Spleen (tissue), 11 donors: ENCODE data around the gene SLC7A6. TPM values are rescaled to one million over a fixed set of nuclear protein-coding genes. Genes with fewer than 3 reads are reported as not detected.

Experiments
- DNase-seq: peaks from one replicate; pipeline ENCODE4 v3.0.0-alpha.2; 2020
- H3K27ac ChIP-seq, 8 donors: fragments of 200-600 bp; sonication (generic) in 7 of 8; 1 replicate in 4 of 8; 2 replicates in 4 of 8; pipeline versions ENCODE4 v1.5.0 to v1.8.0; 2016 to 2021; ENCODE audit warnings: inconsistent platforms in 4 of 8, mild to moderate bottlenecking in 4 of 8, moderate library complexity in 1 of 8
- H3K27me3 ChIP-seq, 7 donors: fragments of 200-600 bp; sonication (generic) in 6 of 7; replicated peaks in 1 of 7; 1 replicate in 4 of 7; 2 replicates in 3 of 7; pipeline versions ENCODE4 v1.5.0 to v1.8.0; 2016 to 2021; ENCODE audit warnings: inconsistent platforms in 3 of 7, mild to moderate bottlenecking in 1 of 7
- H3K36me3 ChIP-seq, 6 donors: fragments of 200-600 bp; sonication (generic) in 5 of 6; 1 replicate in 4 of 6; 2 replicates in 2 of 6; pipeline versions ENCODE4 v1.5.0 to v1.8.0; 2016 to 2021; ENCODE audit warnings: inconsistent platforms in 2 of 6
- H3K4me1 ChIP-seq, 6 donors: fragments of 200-600 bp; sonication (generic) in 5 of 6; 1 replicate in 3 of 6; 2 replicates in 3 of 6; pipeline versions ENCODE4 v1.5.0 to v1.8.0; 2016 to 2021; ENCODE audit warnings: inconsistent platforms in 3 of 6
- H3K4me3 ChIP-seq, 8 donors: fragments of 200-600 bp; sonication (generic) in 7 of 8; 1 replicate in 4 of 8; 2 replicates in 4 of 8; pipeline versions ENCODE4 v1.5.0 to v1.8.0; 2016 to 2021; ENCODE audit warnings: inconsistent platforms in 4 of 8, mild to moderate bottlenecking in 4 of 8, moderate library complexity in 2 of 8
- H3K9me3 ChIP-seq, 8 donors: fragments of 200-600 bp; sonication (generic) in 7 of 8; 1 replicate in 4 of 8; 2 replicates in 4 of 8; pipeline versions ENCODE4 v1.5.0 to v1.8.0; 2016 to 2021; ENCODE audit warnings: inconsistent platforms in 4 of 8
- POLR2A ChIP-seq, 3 donors: fragments of 450-650 bp; IDR thresholded peaks; one replicate each; pipeline ENCODE4 v1.5.1; 2017; ENCODE audit warnings: antibody characterized with exemption in 3 of 3, mild to moderate bottlenecking in 1 of 3
- POLR2AphosphoS5 ChIP-seq, 3 donors: sonication (generic); formaldehyde crosslinking; IDR thresholded peaks; one replicate each; pipeline ENCODE4 v1.5.1; 2017; ENCODE audit warnings: antibody characterized with exemption in 3 of 3
- WGBS, 5 donors: extraction: QIAGEN DNeasy Blood & Tissue Kit in 3 of 5; methylation state at CpG; one replicate each; pipeline versions ENCODE4 v1.1.5 to v1.1.7; 2013 to 2018; 5-methylcytosine and 5-hydroxymethylcytosine counted together
- intact Hi-C: fragments of 100-400 bp; cut with DNase I; formaldehyde crosslinking; loops from one replicate; pipeline ENCODE4 v1.15.0; 2023; ENCODE audit warnings: low total_unique reads
- polyA plus RNA-seq, 3 donors: library from polyadenylated mRNA; stranded (reverse); fragments of 200-250 nt; gene quantifications; one replicate each; pipeline ENCODE4 v1.2.1, GENCODE V29; 2013
- total RNA-seq, 7 donors: library from RNA; depleted of rRNA in 3 of 7; stranded (reverse); fragments of >200 nt in 3 of 7; fragmentation: NEBNext Ultra II Directional in 4 of 7; extraction: Animal tissue kit (Norgen Biotek cat#: 25700) in 4 of 7; gene quantifications; one replicate each; pipeline versions ENCODE4 v1.1.0 to v1.2.1, GENCODE V29; 2016 to 2021
- TF ChIP-seq, protein P1 (sequence below), 11 experiments: fragments of 200-600 bp in 7 of 11; fragments of 450-650 bp in 4 of 11; sonication (generic) in 4 of 11; IDR thresholded peaks in 8 of 11; conservative IDR thresholded peaks in 3 of 11; 1 replicate in 7 of 11; 2 replicates in 4 of 11; pipeline versions ENCODE4 v1.4.0 to v1.8.0; 2016 to 2021; ENCODE audit warnings: antibody characterized with exemption in 11 of 11, inconsistent platforms in 4 of 11, mild to moderate bottlenecking in 1 of 11
- donor health status: healthy with polysubstance abuse.
- donor health status: DM: no; HTN: no; CAD: no; lungs with moderate emphysema.
- donor health status: DM: no; HTN: no; CAD: no.
- donor health status: Bipolar disorder and iron deficiency.
- donor health status: healthy.
- donor health status: DM: no; HTN: no; CAD: no.
- donor health status: DM: yes; HTN: yes; CAD: no.

SLC7A6 gene
- total and polyA plus RNA-seq, 10 donors: 9.8 to 62.8 (median 46.1) TPM

- no peaks in the 10 kb centered on the region for H3K9me3 ChIP-seq
- peaks cover 0 to 90% (median 38%) of the 10 kb centered on the region in 6 donors for H3K36me3 ChIP-seq
- H3K27me3 ChIP-seq: no peaks in the 10 kb centered on the region
- 83 to 91% (median 87%) methylated on average over 5 of the region's 5 CpGs for WGBS, 5 donors
- H3K4me3 ChIP-seq: no peak overlapping the region
- H3K27ac ChIP-seq: peak overlapping the region in 4 of 8 donors; percentile 8 to 33 (median 14)
- H3K4me1 ChIP-seq: peaks cover under 1 to 56% (median 10%) of the 10 kb centered on the region in 6 donors
- no peak for TF ChIP-seq POLR2A (IDR thresholded peaks at IDR 0.05)
- no peak for TF ChIP-seq POLR2AphosphoS5 (IDR thresholded peaks at IDR 0.05)
- TF ChIP-seq, protein P1, sequence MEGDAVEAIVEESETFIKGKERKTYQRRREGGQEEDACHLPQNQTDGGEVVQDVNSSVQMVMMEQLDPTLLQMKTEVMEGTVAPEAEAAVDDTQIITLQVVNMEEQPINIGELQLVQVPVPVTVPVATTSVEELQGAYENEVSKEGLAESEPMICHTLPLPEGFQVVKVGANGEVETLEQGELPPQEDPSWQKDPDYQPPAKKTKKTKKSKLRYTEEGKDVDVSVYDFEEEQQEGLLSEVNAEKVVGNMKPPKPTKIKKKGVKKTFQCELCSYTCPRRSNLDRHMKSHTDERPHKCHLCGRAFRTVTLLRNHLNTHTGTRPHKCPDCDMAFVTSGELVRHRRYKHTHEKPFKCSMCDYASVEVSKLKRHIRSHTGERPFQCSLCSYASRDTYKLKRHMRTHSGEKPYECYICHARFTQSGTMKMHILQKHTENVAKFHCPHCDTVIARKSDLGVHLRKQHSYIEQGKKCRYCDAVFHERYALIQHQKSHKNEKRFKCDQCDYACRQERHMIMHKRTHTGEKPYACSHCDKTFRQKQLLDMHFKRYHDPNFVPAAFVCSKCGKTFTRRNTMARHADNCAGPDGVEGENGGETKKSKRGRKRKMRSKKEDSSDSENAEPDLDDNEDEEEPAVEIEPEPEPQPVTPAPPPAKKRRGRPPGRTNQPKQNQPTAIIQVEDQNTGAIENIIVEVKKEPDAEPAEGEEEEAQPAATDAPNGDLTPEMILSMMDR (IDR thresholded peaks at IDR 0.05 in 8 of 11, conservative IDR thresholded peaks at IDR 0.05 in 3 of 11): no peak
- intact Hi-C loops: no loop called here
- no peak for DNase-seq
Observed at GRCh38 chr16:68252383-68252782, 11.9 kb upstream of the SLC7A6 start.

DNA sequence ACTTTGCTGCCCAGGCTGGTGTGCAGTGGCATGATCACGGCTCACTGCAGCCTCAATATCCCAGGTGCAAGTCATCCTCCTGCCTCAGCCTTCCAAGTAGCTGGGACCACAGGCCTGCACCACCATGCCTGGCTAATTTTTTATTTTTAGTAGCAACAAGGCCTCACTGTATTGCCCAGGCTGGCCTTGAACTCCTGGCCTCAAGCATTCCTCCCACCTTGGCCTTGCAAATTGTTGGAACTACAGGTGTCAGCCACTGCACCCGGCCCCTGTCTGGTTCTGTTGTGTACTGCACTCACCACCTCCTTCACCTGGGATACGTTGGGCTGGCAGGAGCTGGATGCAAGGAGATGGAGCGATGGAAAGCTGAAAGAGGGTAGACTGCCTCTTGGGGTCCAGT, 10.6 kb upstream of the SLC7A6 start:
- Histone ChIP-seq H3K9me3 (no peaks in the 10 kb centered on the region), H3K27me3 (no peaks in the 10 kb centered on the region), H3K4me1 (peaks cover 4 to 56% (median 17%) of the 10 kb centered on the region in 6 donors), H3K4me3 (no peak overlapping the region), H3K27ac (no peak overlapping the region), H3K36me3 (peaks cover 0 to 97% (median 39%) of the 10 kb centered on the region in 6 donors)
- TF ChIP-seq, protein P1 (IDR thresholded peaks at IDR 0.05 in 8 of 11, conservative IDR thresholded peaks at IDR 0.05 in 3 of 11): no peak
- TF ChIP-seq POLR2A (IDR thresholded peaks at IDR 0.05) (no peak), POLR2AphosphoS5 (IDR thresholded peaks at IDR 0.05) (no peak)
- WGBS, 5 donors: 89 to 94% (median 91%) methylated on average over 4 of the region's 4 CpGs
- DNase-seq: no peak
- intact Hi-C loops: no loop called here

- DNase-seq: no peak
- Histone ChIP-seq H3K4me3 (no peak overlapping the region), H3K4me1 (peaks cover 4 to 47% (median 18%) of the 10 kb centered on the region in 6 donors), H3K9me3 (no peaks in the 10 kb centered on the region), H3K27ac (no peak overlapping the region), H3K27me3 (no peaks in the 10 kb centered on the region), H3K36me3 (peaks cover 0 to 97% (median 50%) of the 10 kb centered on the region in 6 donors)
- intact Hi-C loops: no loop called here
- 88 to 98% (median 94%) methylated on average over 11 to 18 of the region's 18 CpGs for WGBS, 5 donors
- TF ChIP-seq POLR2AphosphoS5 (IDR thresholded peaks at IDR 0.05): peak in 1 of 3 donors; percentile 29
- TF ChIP-seq, protein P1 (IDR thresholded peaks at IDR 0.05 in 8 of 11, conservative IDR thresholded peaks at IDR 0.05 in 3 of 11): no peak
Observed at GRCh38 chr16:68255712-68256111, 8.6 kb upstream of the SLC7A6 start.

- Histone ChIP-seq H3K27me3 (no peaks in the 10 kb centered on the region), H3K9me3 (no peaks in the 10 kb centered on the region), H3K27ac (peak overlapping the region in 6 of 8 donors; percentile 11 to 87 (median 66)), H3K36me3 (peaks cover 0 to 85% (median 44%) of the 10 kb centered on the region in 6 donors), H3K4me1 (peaks cover 4 to 43% (median 26%) of the 10 kb centered on the region in 6 donors), H3K4me3 (no peak overlapping the region)
- 38 to 66% (median 47%) methylated on average over 4 to 6 of the region's 6 CpGs for WGBS, 5 donors
- DNase-seq: no peak
- intact Hi-C loops: no loop called here
- TF ChIP-seq POLR2AphosphoS5 (IDR thresholded peaks at IDR 0.05): peak in 1 of 3 donors; percentile 52
- TF ChIP-seq POLR2A (IDR thresholded peaks at IDR 0.05): no peak
- TF ChIP-seq, protein P1 (IDR thresholded peaks at IDR 0.05 in 8 of 11, conservative IDR thresholded peaks at IDR 0.05 in 3 of 11): no peak
Observed at GRCh38 chr16:68257251-68257905, 6.9 kb upstream of the SLC7A6 start.
